Spleen (tissue), 7 donors: Measurements from ENCODE around the gene ABI3BP.

ENCODE experiments used
- CTCF ChIP-seq, 11 experiments: fragments of 200-600 bp in 7 of 11; fragments of 450-650 bp in 4 of 11; sonication (generic) in 4 of 11; IDR thresholded peaks in 8 of 11; conservative IDR thresholded peaks in 3 of 11; 1 replicate in 7 of 11; 2 replicates in 4 of 11; pipeline versions ENCODE4 v1.4.0 to v1.8.0; 2016 to 2021; ENCODE audit warnings: antibody characterized with exemption in 11 of 11, inconsistent platforms in 4 of 11, mild to moderate bottlenecking in 1 of 11
- POLR2A ChIP-seq, 3 donors: fragments of 450-650 bp; IDR thresholded peaks; one replicate each; pipeline ENCODE4 v1.5.1; 2017; ENCODE audit warnings: antibody characterized with exemption in 3 of 3, mild to moderate bottlenecking in 1 of 3
- donor health status: DM: no; HTN: no; CAD: no; lungs with moderate emphysema.
- donor health status: DM: no; HTN: no; CAD: no.
- donor health status: DM: no; HTN: no; CAD: no.

- no peak for TF ChIP-seq CTCF (IDR thresholded peaks at IDR 0.05 in 8 of 11, conservative IDR thresholded peaks at IDR 0.05 in 3 of 11)
- TF ChIP-seq POLR2A (IDR thresholded peaks at IDR 0.05), result no peak
These were observed 247.6 kb downstream of the ABI3BP start for GRCh38 chr3:100745617-100746016.
